HCT116 (cell line): Measurements from ENCODE around the gene GALNT14. TPM values are rescaled to one million over a fixed set of nuclear protein-coding genes. Genes with fewer than 3 reads are reported as not detected.

ENCODE experiments used
- ATAC-seq: fragments of 200-7000 bp; cut with Tn5 transposase; 2 replicates; pipeline ENCODE4 v1.9.1; 2020; ENCODE audit warnings: mild to moderate bottlenecking, moderate library complexity
- BruUV-seq: library from RNA; stranded (reverse); fragments of 400-500 nt; replicated peaks from 2 replicates; lab custom pipeline; 2021; lab: Mats Ljungman, UMichigan
- CTCF ChIA-PET: fragments of 300-600 bp; sonication (Branson Sonifier 250); formaldehyde crosslinking; loops from one replicate; lab custom pipeline; 2021; ENCODE audit warnings: antibody characterized with exemption; lab: Charles Lee
- POLR2A ChIA-PET: fragments of 300-600, 350-600 bp; sonication (Branson Sonifier 250); formaldehyde crosslinking; loops from one replicate; lab custom pipeline; 2021; ENCODE audit warnings: antibody characterized with exemption; lab: Charles Lee
- RAD21 ChIA-PET, 2 experiments: fragments of 300-600 bp; sonication (Branson Sonifier 250); formaldehyde crosslinking; loops; one replicate each; lab custom pipeline; 2023; ENCODE audit warnings: low total read pairs in 2 of 2; ENCODE audit not compliant: uncharacterized antibody in 2 of 2, unreplicated experiment in 2 of 2, low non-redundant PET in 1 of 2; lab: Charles Lee
- DNase-seq: peaks from one replicate; pipeline ENCODE4 v3.0.0-alpha.2; 2010; ENCODE audit warnings: low read depth, low spot score
- H2AFZ ChIP-seq: fragments of 200-600 bp; shearing (Covaris generic), sonication (generic); 2 replicates; pipeline ENCODE4 v1.6.1; 2017; ENCODE audit warnings: low read depth, mixed run types, mixed read lengths, antibody characterized with exemption, low read length; ENCODE audit not compliant: poor library complexity, severe bottlenecking
- H3K27ac ChIP-seq: 2 replicates; pipeline ENCODE4 v1.5.1; 2012; ENCODE audit warnings: low read depth, low read length
- H3K27me3 ChIP-seq: fragments of 200-600 bp; sonication (generic); 2 replicates; pipeline ENCODE4 v1.6.1; 2016; ENCODE audit warnings: mixed run types, low read length, mixed read lengths; ENCODE audit not compliant: insufficient read depth
- H3K36me3 ChIP-seq, 2 experiments: fragments of 200-500 bp in 1 of 2; fragments of 200-600 bp in 1 of 2; sonication (Bioruptor generic) in 1 of 2; sonication (generic) in 1 of 2; 2 replicates each; pipeline versions ENCODE4 v1.5.1 to v1.6.1; 2014 to 2016; ENCODE audit warnings: low read length in 2 of 2, inconsistent platforms in 1 of 2, mixed read lengths in 1 of 2, mixed run types in 1 of 2; ENCODE audit not compliant: insufficient read depth in 2 of 2, control insufficient read depth in 1 of 2
- H3K4me1 ChIP-seq, 2 experiments: fragments of 200-600 bp in 1 of 2; sonication (generic) in 1 of 2; 2 replicates each; pipeline versions ENCODE4 v1.5.1 to v1.6.1; 2012 to 2017; ENCODE audit warnings: low read length in 2 of 2, inconsistent platforms in 1 of 2, mild to moderate bottlenecking in 1 of 2, mixed read lengths in 1 of 2, mixed run types in 1 of 2, moderate library complexity in 1 of 2; ENCODE audit not compliant: insufficient read depth in 2 of 2, control insufficient read depth in 1 of 2
- H3K4me2 ChIP-seq: fragments of 200-600 bp; sonication (generic); 2 replicates; pipeline ENCODE4 v1.6.1; 2017; ENCODE audit warnings: mixed run types, low read length, mixed read lengths
- H3K4me3 ChIP-seq, 2 experiments: fragments of 200-600 bp in 1 of 2; sonication (generic) in 1 of 2; replicated peaks in 1 of 2; 2 replicates each; pipeline ENCODE4 v1.5.1; 2011 to 2016; ENCODE audit warnings: low read length in 2 of 2, control low read depth in 1 of 2, low read depth in 1 of 2, mild to moderate bottlenecking in 1 of 2, mixed read lengths in 1 of 2, mixed run types in 1 of 2
- H3K79me2 ChIP-seq: fragments of 200-600 bp; sonication (generic); 2 replicates; pipeline ENCODE4 v1.6.1; 2017; ENCODE audit warnings: mild to moderate bottlenecking, mixed run types, low read length, moderate library complexity, mixed read lengths; ENCODE audit not compliant: insufficient read depth
- H3K9ac ChIP-seq: fragments of 200-600 bp; sonication (generic); 2 replicates; pipeline ENCODE4 v1.6.1; 2016; ENCODE audit warnings: low read length, mixed read lengths
- H3K9me2 ChIP-seq: fragments of 200-600 bp; sonication (generic), shearing (Covaris generic); 2 replicates; pipeline ENCODE4 v1.6.1; 2017; ENCODE audit warnings: mixed run types, mild to moderate bottlenecking, moderate library complexity; ENCODE audit not compliant: insufficient read depth
- H3K9me3 ChIP-seq, 2 experiments: fragments of 200-500 bp in 1 of 2; fragments of 200-600 bp in 1 of 2; sonication (Bioruptor generic) in 1 of 2; sonication (generic) in 1 of 2; 2 replicates each; pipeline ENCODE4 v1.6.1; 2014 to 2017; ENCODE audit warnings: low read length in 2 of 2, mixed read lengths in 2 of 2, inconsistent platforms in 1 of 2, low read depth in 1 of 2, mild to moderate bottlenecking in 1 of 2, mixed run types in 1 of 2, moderate library complexity in 1 of 2; ENCODE audit not compliant: control insufficient read depth in 1 of 2, insufficient read depth in 1 of 2
- H4K20me1 ChIP-seq: fragments of 200-600 bp; sonication (generic), shearing (Covaris generic); 2 replicates; pipeline ENCODE4 v1.6.1; 2017; ENCODE audit warnings: mixed run types, mild to moderate bottlenecking, moderate library complexity; ENCODE audit not compliant: insufficient read depth
- EGR1 ChIP-seq: IDR thresholded peaks from 2 replicates; pipeline ENCODE4 v1.6.1; 2012; ENCODE audit warnings: low read depth
- ELF1 ChIP-seq: IDR thresholded peaks from 2 replicates; pipeline ENCODE4 v1.6.1; 2012; ENCODE audit warnings: low read depth, borderline replicate concordance
- JUND ChIP-seq: IDR thresholded peaks from 2 replicates; pipeline ENCODE4 v1.6.1; 2012
- MAX ChIP-seq: IDR thresholded peaks from 2 replicates; pipeline ENCODE4 v1.6.1; 2012
- POLR2AphosphoS5 ChIP-seq: IDR thresholded peaks from 2 replicates; pipeline ENCODE4 v1.6.1; 2011; ENCODE audit warnings: mild to moderate bottlenecking, low read depth, low read length, moderate library complexity
- REST ChIP-seq: IDR thresholded peaks from 2 replicates; pipeline ENCODE4 v1.6.1; 2012; ENCODE audit warnings: low read depth
- SIN3A ChIP-seq: IDR thresholded peaks from 2 replicates; pipeline ENCODE4 v1.6.1; 2012; ENCODE audit warnings: low read depth
- SP1 ChIP-seq: IDR thresholded peaks from 2 replicates; pipeline ENCODE4 v1.6.1; 2012; ENCODE audit warnings: low read depth
- SRF ChIP-seq: IDR thresholded peaks from 2 replicates; pipeline ENCODE4 v1.6.1; 2012; ENCODE audit warnings: low read depth
- ZBTB33 ChIP-seq: IDR thresholded peaks from 2 replicates; pipeline ENCODE4 v1.6.1; 2011; ENCODE audit warnings: mild to moderate bottlenecking, low read length, moderate library complexity; ENCODE audit not compliant: insufficient replicate concordance; ENCODE audit errors: extremely low read depth
- ZFX ChIP-seq: fragments of 450-650 bp; IDR thresholded peaks from 2 replicates; pipeline ENCODE4 v1.6.1; 2017
- intact Hi-C: fragments of 100-400 bp; cut with micrococcal nuclease; formaldehyde crosslinking; loops from 2 replicates; pipeline ENCODE4 v1.10.0; 2022
- total RNA-seq: library from RNA; stranded (reverse); gene quantifications from one replicate; pipeline ENCODE4 v1.2.1, GENCODE V29; 2021; ENCODE audit not compliant: unreplicated experiment

Gene GALNT14
- total RNA-seq, 1 experiment from 2014 or later = 11.2 TPM

GRCh38 chr2:30974554-30974953 lies 163.7 kb downstream of the GALNT14 start (continued):
- TF ChIP-seq SIN3A (no peak), ELF1 (no peak), SP1 (no peak), EGR1 (no peak), JUND (no peak), SRF (no peak)

- no peaks in the 10 kb centered on the region for H3K27me3 ChIP-seq
- H4K20me1 ChIP-seq = no peaks in the 10 kb centered on the region
- ChIA-PET RAD21 (no interaction called here), POLR2A (no interaction called here), CTCF (no interaction called here)
- peaks cover 0 to 6% of the 10 kb centered on the region in 2 experiments; a peak in 2 of 4 replicates for H3K4me1 ChIP-seq
- BruUV-seq = no TSS peak
- no peak for DNase-seq
- H3K4me3 ChIP-seq = no peak overlapping the region
- no peaks in the 10 kb centered on the region for H3K9me3 ChIP-seq
- intact Hi-C loops = no loop called here
- no peaks in the 10 kb centered on the region for H3K36me3 ChIP-seq
- no peak for ATAC-seq
- TF ChIP-seq ELF1 = no peak
- no peak overlapping the region for H2AFZ ChIP-seq
- H3K79me2 ChIP-seq = no peaks in the 10 kb centered on the region
- H3K9ac ChIP-seq = no peak overlapping the region
- no peak overlapping the region for H3K4me2 ChIP-seq
- H3K9me2 ChIP-seq = no peaks in the 10 kb centered on the region
- no peak overlapping the region for H3K27ac ChIP-seq
Measured at GRCh38 chr2:30974092-30974491, 164.1 kb downstream of the GALNT14 start.

- Histone ChIP-seq H3K36me3 (no peaks in the 10 kb centered on the region), H4K20me1 (no peaks in the 10 kb centered on the region), H3K79me2 (no peaks in the 10 kb centered on the region), H2AFZ (no peak overlapping the region), H3K4me1 (peaks cover 0 to 16% of the 10 kb centered on the region in 2 experiments; a peak in 2 of 4 replicates), H3K4me2 (no peak overlapping the region), H3K4me3 (no peak overlapping the region), H3K27ac (no peak overlapping the region), H3K9me3 (no peaks in the 10 kb centered on the region), H3K9me2 (no peaks in the 10 kb centered on the region), H3K27me3 (0 out of 2 replicates have a peak, but pooled peaks cover 4% of the 10 kb centered on the region), H3K9ac (no peak overlapping the region)
- intact Hi-C loops = no loop called here
- ATAC-seq (no peak), DNase-seq (no peak)
- ChIA-PET POLR2A (no interaction called here), RAD21 (interaction anchor here in 1 of 2 experiments (0.6 kb wide), 1 partner anchor 260 kb away, joined by 3 read pairs; no protein-coding TSS in a partner anchor), CTCF (no interaction called here)
- no TSS peak for BruUV-seq
- TF ChIP-seq SRF (no peak), POLR2AphosphoS5 (no peak), MAX (no peak), ZBTB33 (no peak), REST (no peak), SIN3A (no peak), ZFX (no peak)
Measured at GRCh38 chr2:30971231-30972025, 166.8 kb downstream of the GALNT14 start.
